K562 (cell line): ENCODE data around the gene CDC42BPB. TPM values are rescaled to one million over a fixed set of nuclear protein-coding genes. Genes with fewer than 3 reads are reported as not detected.

ENCODE experiments used
- ATAC-seq: fragments of 200-7000 bp; cut with Tn5 transposase; 3 replicates; pipeline ENCODE4 v1.9.1; 2020; ENCODE audit warnings: moderate library complexity
- BruUV-seq: library from RNA; stranded (reverse); fragments of 400-500 nt; replicated peaks from 2 replicates; lab custom pipeline; 2021; lab: Mats Ljungman, UMichigan
- CTCF ChIA-PET: fragments of 300-600 bp; formaldehyde crosslinking; extraction: SDS; loops from one replicate; lab custom pipeline; 2021; ENCODE audit warnings: low intra/inter-chr PET ratio; lab: Yijun Ruan, JAX
- POLR2A ChIA-PET: fragments of 300-600, 350-650 bp; sonication (Branson Sonifier 250); formaldehyde crosslinking; extraction: SDS; loops from one replicate; lab custom pipeline; 2021; ENCODE audit warnings: antibody characterized with exemption, inconsistent platforms; lab: Yijun Ruan, JAX
- DNase-seq, 4 experiments: peaks; one replicate each; pipeline versions ENCODE4 v3.0.0 to v3.0.0-alpha.2; 2011 to 2018; ENCODE audit warnings: low spot score in 3 of 4, mixed read lengths in 3 of 4; ENCODE audit errors: extremely low read depth in 1 of 4
- FAIRE-seq: peaks from 2 replicates; lab custom pipeline; 2011; peaks lifted over from hg19 to GRCh38; lab: Jason Lieb, UNC
- H2AFZ ChIP-seq: 2 replicates; pipeline ENCODE4 v1.6.0; 2011; ENCODE audit warnings: low read depth, low read length, control low read depth, inconsistent platforms
- H3K27ac ChIP-seq: fragments of 200-600 bp; 3 replicates; pipeline ENCODE4 v1.8.0; 2011; ENCODE audit warnings: low read depth, mild to moderate bottlenecking, control low read depth, inconsistent platforms, low read length, moderate library complexity, mixed read lengths; ENCODE audit errors: extremely low read depth
- H3K27me3 ChIP-seq, 2 experiments: fragments of 300-600 bp in 1 of 2; 2 replicates in 1 of 2; 3 replicates in 1 of 2; pipeline versions ENCODE4 v1.6.0 to v1.8.0; 2011; ENCODE audit warnings: inconsistent platforms in 2 of 2, low read length in 2 of 2, mild to moderate bottlenecking in 1 of 2, mixed read lengths in 1 of 2, moderate library complexity in 1 of 2; ENCODE audit not compliant: control insufficient read depth in 2 of 2, insufficient read depth in 2 of 2
- H3K36me3 ChIP-seq: fragments of 300-600 bp; 3 replicates; pipeline ENCODE4 v1.8.0; 2011; ENCODE audit warnings: mild to moderate bottlenecking, low read length, inconsistent platforms; ENCODE audit not compliant: control insufficient read depth, insufficient read depth
- H3K4me1 ChIP-seq, 2 experiments: fragments of 200-600 bp in 1 of 2; replicated peaks in 1 of 2; 2 replicates in 1 of 2; 3 replicates in 1 of 2; pipeline versions ENCODE4 v1.5.1 to v1.8.0; 2011; ENCODE audit warnings: inconsistent platforms in 2 of 2, low read length in 2 of 2, mild to moderate bottlenecking in 1 of 2, mixed read lengths in 1 of 2, moderate library complexity in 1 of 2; ENCODE audit not compliant: control insufficient read depth in 2 of 2, insufficient read depth in 2 of 2
- H3K4me2 ChIP-seq: 2 replicates; pipeline ENCODE4 v1.6.1; 2011; ENCODE audit warnings: low read length, control low read depth, inconsistent platforms, mixed read lengths; ENCODE audit not compliant: insufficient read depth
- H3K4me3 ChIP-seq: fragments of 200-600 bp; sonication (generic), shearing (Covaris generic); 2 replicates; pipeline ENCODE4 v1.5.1; 2016; ENCODE audit warnings: control low read depth, inconsistent platforms
- H3K79me2 ChIP-seq: fragments of 200-600 bp; 3 replicates; pipeline ENCODE4 v1.8.0; 2011; ENCODE audit warnings: low read length, inconsistent platforms; ENCODE audit not compliant: control insufficient read depth, insufficient read depth
- H3K9ac ChIP-seq, 2 experiments: 2 replicates each; pipeline versions ENCODE4 v1.6.0 to v1.6.1; 2011; ENCODE audit warnings: low read depth in 2 of 2, low read length in 2 of 2, control low read depth in 1 of 2, inconsistent platforms in 1 of 2, mild to moderate bottlenecking in 1 of 2, mixed read lengths in 1 of 2; ENCODE audit not compliant: insufficient read depth in 1 of 2
- H3K9me1 ChIP-seq: one replicate; pipeline ENCODE4 v1.6.0; 2011; ENCODE audit warnings: inconsistent platforms, mild to moderate bottlenecking, low read length, moderate library complexity; ENCODE audit not compliant: control insufficient read depth, insufficient read depth
- H3K9me3 ChIP-seq: replicated peaks from 2 replicates; pipeline ENCODE4 v1.5.1; 2011; ENCODE audit warnings: low read depth, low read length, inconsistent platforms; ENCODE audit not compliant: control insufficient read depth, insufficient read depth
- H4K20me1 ChIP-seq: replicated peaks from 2 replicates; pipeline ENCODE4 v1.6.1; 2011; ENCODE audit warnings: low read length, inconsistent platforms, mixed read lengths; ENCODE audit not compliant: control insufficient read depth, insufficient read depth
- ADNP ChIP-seq: fragments of 200-800 bp; sonication (Bioruptor generic); IDR thresholded peaks from 2 replicates; pipeline ENCODE4 v1.6.1; 2016; ENCODE audit warnings: missing genetic modification characterization, missing compliant biosample characterization
- CBFA2T3 ChIP-seq: fragments of 450-650 bp; IDR thresholded peaks from 2 replicates; pipeline ENCODE4 v1.6.1; 2017
- FIP1L1 ChIP-seq: fragments of 200-400 bp; formaldehyde crosslinking; IDR thresholded peaks from 2 replicates; pipeline ENCODE4 v1.6.1; 2018; ENCODE audit warnings: mild to moderate bottlenecking, low read depth, low read length; ENCODE audit not compliant: poor library complexity, severe bottlenecking
- MBD2 ChIP-seq: sonication (generic); IDR thresholded peaks from 2 replicates; pipeline ENCODE4 v1.6.1; 2016; ENCODE audit warnings: low read depth, borderline replicate concordance
- NBN ChIP-seq: fragments of 450-650 bp; IDR thresholded peaks from 2 replicates; pipeline ENCODE4 v1.6.1; 2016; ENCODE audit warnings: low read depth, mild to moderate bottlenecking
- TEAD4 ChIP-seq, 2 experiments: sonication (generic) in 1 of 2; formaldehyde crosslinking in 1 of 2; IDR thresholded peaks; 2 replicates each; pipeline versions ENCODE4 v1.6.1 to v1.8.0; 2012 to 2022; ENCODE audit warnings: borderline replicate concordance in 1 of 2, inconsistent platforms in 1 of 2, low read length in 1 of 2, mild to moderate bottlenecking in 1 of 2, missing genetic modification reagents in 1 of 2
- TRIM24 ChIP-seq, 2 experiments: fragments of 450-650 bp; IDR thresholded peaks; 2 replicates each; pipeline ENCODE4 v1.6.1; 2016
- ZNF407 ChIP-seq: fragments of 450-650 bp; IDR thresholded peaks from 2 replicates; pipeline ENCODE4 v1.6.1; 2016; ENCODE audit warnings: low read depth
- ZNF408 ChIP-seq: fragments of 250-450 bp; sonication (Bioruptor Pico); IDR thresholded peaks from 2 replicates; pipeline ENCODE4 v1.4.0; 2020; ENCODE audit warnings: low read depth, mild to moderate bottlenecking, moderate library complexity
- ZNF76 ChIP-seq: fragments of 250-450 bp; sonication (Bioruptor Pico); IDR thresholded peaks from 2 replicates; pipeline ENCODE4 v1.4.0; 2020; ENCODE audit warnings: mild to moderate bottlenecking, moderate library complexity, borderline replicate concordance
- WGBS: fragments of 100-300 bp; shearing (Covaris generic); methylation state at CpG from one replicate; pipeline ENCODE4 v1.1.6; 2016; ENCODE audit warnings: low coverage, mixed read lengths; ENCODE audit not compliant: insufficient coverage; ENCODE audit errors: missing lambda C conversion rate; 5-methylcytosine and 5-hydroxymethylcytosine counted together
- in situ Hi-C: fragments of 300-500 bp; cut with MboI; formaldehyde crosslinking; loops from 4 replicates; pipeline ENCODE4 v1.15.0; 2018; ENCODE audit warnings: inconsistent platforms, mixed read lengths
- intact Hi-C: fragments of 100-400 bp; cut with micrococcal nuclease; formaldehyde crosslinking; loops from 2 replicates; pipeline ENCODE4 v1.14.2; 2022
- polyA plus RNA-seq, 8 experiments: library from polyadenylated mRNA; depleted of rRNA in 4 of 8; stranded (reverse) in 5 of 8; unstranded in 3 of 8; fragments of >200 nt; fragmentation: Nextera tagmentation in 2 of 8; fragmentation: Illumina TruSeq in 1 of 8; extraction: Ambion mirVana in 2 of 8; extraction: Trizol in 1 of 8; gene quantifications; 2 replicates each; pipeline versions ENCODE4 v1.2.1 to v1.2.3, GENCODE V29; 2011 to 2014; ENCODE audit warnings: inconsistent platforms in 1 of 8, missing spikeins in 1 of 8
- total RNA-seq, 7 experiments: library from RNA; depleted of rRNA in 6 of 7; stranded (reverse); fragments of >200 nt in 6 of 7; fragmentation: Illumina TruSeq in 2 of 7; extraction: Trizol in 2 of 7; gene quantifications; 2 replicates each; pipeline versions ENCODE4 v1.2.1 to v1.2.3, GENCODE V29; 2011 to 2021; ENCODE audit warnings: low replicate concordance in 1 of 7

The CDC42BPB gene
- total and polyA plus RNA-seq, 9 of the 15 experiments (the other 6 are each of a cell fraction or from before 2014, with no cell fraction given) = 0.07 to 24.3 (median 12.6) TPM

- Histone ChIP-seq H4K20me1 (no peaks in the 10 kb centered on the region), H3K27ac (no peak within 1 kb of the TSS), H3K79me2 (0 out of 3 replicates have a peak, but pooled peaks cover under 1% of the 10 kb centered on the region), H3K27me3 (no peaks in the 10 kb centered on the region), H3K9me1 (no peaks in the 10 kb centered on the region), H3K4me3 (no peak within 1 kb of the TSS), H3K9ac (peak within 1 kb of the TSS in 1 of 2 experiments; percentile 45; a peak in 2 of 4 replicates), H3K4me2 (no peak within 1 kb of the TSS), H3K9me3 (no peaks in the 10 kb centered on the region), H2AFZ (no peak within 1 kb of the TSS), H3K4me1 (peaks cover 23 to 81% of the 10 kb centered on the region in 2 experiments), H3K36me3 (no peaks in the 10 kb centered on the region)
- intact Hi-C loops = no loop called here
- BruUV-seq = no TSS peak
- in situ Hi-C loops = no loop called here
- POLR2A ChIA-PET = interaction anchor here (0.6 kb wide), 1 partner anchor 15 kb away, joined by 3 read pairs; no protein-coding TSS in a partner anchor
- ATAC-seq = no peak
- FAIRE-seq = no peak
- whole genome bisulfite sequencing = 75% methylated on average over 11 of the region's 23 CpGs
- no peak for DNase-seq
- CTCF ChIA-PET = no interaction called here
- TF ChIP-seq FIP1L1 (no peak), TEAD4 (IDR thresholded peaks at IDR 0.05; ENCODE audit: low read length) (no peak), TEAD4 (CRISPR knock-in tag; IDR thresholded peaks at IDR 0.05; ENCODE audit: borderline replicate concordance) (no peak), ZNF407 (no peak), NBN (no peak), ADNP (tag) (no peak), TRIM24 (IDR thresholded peaks at IDR 0.05) (no peak), ZNF76 (CRISPR knock-in tag) (no peak), ZNF408 (CRISPR knock-in tag) (no peak), CBFA2T3 (no peak), MBD2 (no peak)
Observed at GRCh38 chr14:103094406-103095209, 37.3 kb upstream of the CDC42BPB start, which contains the start of gene EXOC3L4. TSS of gene EXOC3L4 (plus strand) at chr14:103094725. CDS start at chr14:103100220, 5,495 bp downstream.
